Measurements from ENCODE around the gene SLC39A1. TPM values are rescaled to one million over a fixed set of nuclear protein-coding genes. Genes with fewer than 3 reads are reported as not detected.

Gene SLC39A1
- total and polyA plus RNA-seq, 2 of the 8 experiments (the other 6 are each of a cell fraction or from before 2014, with no cell fraction given), result 238 to 337 TPM

GRCh38 chr1:153928245-153928644 is 35.1 kb downstream of the SLC39A1 start (continued):
- TF ChIP-seq CTCF (IDR thresholded peaks at IDR 0.05; ENCODE audit: control extremely low read depth in 1 of 3, insufficient read depth in 1 of 3, low read depth in 1 of 3, low read length in 3 of 3) (no peak), E2F6 (IDR thresholded peaks at IDR 0.05) (no peak), SIX5 (IDR thresholded peaks at IDR 0.05; ENCODE audit: low read depth, low read length) (no peak), GTF2F1 (IDR thresholded peaks at IDR 0.05; ENCODE audit: borderline replicate concordance, low read depth, low read length) (no peak), EGR1 (IDR thresholded peaks at IDR 0.05; ENCODE audit: borderline replicate concordance, low read depth, low read length) (no peak), SIN3A (conservative IDR thresholded peaks at IDR 0.05 in 1 of 2, IDR thresholded peaks at IDR 0.05 in 1 of 2; ENCODE audit: low read depth in 1 of 2, low read length in 2 of 2) (no peak), KDM1A (IDR thresholded peaks at IDR 0.05; ENCODE audit: borderline replicate concordance, low read length) (no peak), JUN (IDR thresholded peaks at IDR 0.05; ENCODE audit: low read depth, low read length) (no peak)
